Breast epithelium (tissue), 3 donors: ENCODE measurements around the gene TMEM14B.

Experiments used
- POLR2AphosphoS5 ChIP-seq, 3 donors: sonication (generic); formaldehyde crosslinking; IDR thresholded peaks; one replicate each; pipeline ENCODE4 v1.6.1; 2017; ENCODE audit warnings: antibody characterized with exemption in 3 of 3
- TF ChIP-seq, protein P1 (sequence below), 3 donors: fragments of 450-650 bp; IDR thresholded peaks; one replicate each; pipeline ENCODE4 v1.5.1; 2016 to 2017; ENCODE audit warnings: antibody characterized with exemption in 3 of 3, mild to moderate bottlenecking in 3 of 3, moderate library complexity in 3 of 3

DNA sequence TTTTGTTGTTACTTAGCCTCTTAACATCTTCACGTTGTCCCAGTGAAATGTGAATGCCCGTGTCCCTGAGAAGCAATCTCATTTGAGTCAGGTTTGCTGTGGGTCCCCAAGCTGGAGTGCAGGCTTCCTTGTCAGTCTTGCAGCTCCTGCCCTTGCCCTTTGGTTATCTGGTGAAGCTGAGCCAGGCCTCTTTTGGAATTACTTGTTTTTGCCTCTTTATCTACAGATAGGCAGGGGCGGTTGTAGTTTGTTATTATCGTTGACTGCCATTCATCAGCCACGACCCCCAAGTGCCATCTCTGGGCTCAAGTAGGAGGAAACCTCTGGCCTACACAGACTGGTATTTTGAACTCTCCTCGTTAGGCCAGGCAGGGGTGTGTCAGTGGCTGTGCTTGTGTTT is 22.6 kb upstream of the TMEM14B start:
- TF ChIP-seq, protein P1, sequence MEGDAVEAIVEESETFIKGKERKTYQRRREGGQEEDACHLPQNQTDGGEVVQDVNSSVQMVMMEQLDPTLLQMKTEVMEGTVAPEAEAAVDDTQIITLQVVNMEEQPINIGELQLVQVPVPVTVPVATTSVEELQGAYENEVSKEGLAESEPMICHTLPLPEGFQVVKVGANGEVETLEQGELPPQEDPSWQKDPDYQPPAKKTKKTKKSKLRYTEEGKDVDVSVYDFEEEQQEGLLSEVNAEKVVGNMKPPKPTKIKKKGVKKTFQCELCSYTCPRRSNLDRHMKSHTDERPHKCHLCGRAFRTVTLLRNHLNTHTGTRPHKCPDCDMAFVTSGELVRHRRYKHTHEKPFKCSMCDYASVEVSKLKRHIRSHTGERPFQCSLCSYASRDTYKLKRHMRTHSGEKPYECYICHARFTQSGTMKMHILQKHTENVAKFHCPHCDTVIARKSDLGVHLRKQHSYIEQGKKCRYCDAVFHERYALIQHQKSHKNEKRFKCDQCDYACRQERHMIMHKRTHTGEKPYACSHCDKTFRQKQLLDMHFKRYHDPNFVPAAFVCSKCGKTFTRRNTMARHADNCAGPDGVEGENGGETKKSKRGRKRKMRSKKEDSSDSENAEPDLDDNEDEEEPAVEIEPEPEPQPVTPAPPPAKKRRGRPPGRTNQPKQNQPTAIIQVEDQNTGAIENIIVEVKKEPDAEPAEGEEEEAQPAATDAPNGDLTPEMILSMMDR (IDR thresholded peaks at IDR 0.05), result no peak
- TF ChIP-seq POLR2AphosphoS5 (IDR thresholded peaks at IDR 0.05), result no peak
